Neuronal stem cell (in vitro differentiated cells): ENCODE data around the gene HERC4. TPM values are rescaled to one million over a fixed set of nuclear protein-coding genes. Genes with fewer than 3 reads are reported as not detected.
"Not testable (repeated sequence)": the region's sequence is repeated elsewhere in the genome, so short reads cannot be mapped to it uniquely, and the experiment has no call there.

Experiments used
- DNase-seq: peaks from one replicate; pipeline ENCODE4 v3.0.0-alpha.2; 2013; ENCODE audit warnings: low spot score
- H2AFZ ChIP-seq: one replicate; pipeline ENCODE4 v1.6.1; 2013; ENCODE audit warnings: mild to moderate bottlenecking, low read length, inconsistent platforms
- H2AK5ac ChIP-seq: 2 replicates; pipeline ENCODE4 v1.6.1; 2013; ENCODE audit warnings: low read depth, mild to moderate bottlenecking, inconsistent platforms, low read length, moderate library complexity, mixed read lengths
- H2BK120ac ChIP-seq: 2 replicates; pipeline ENCODE4 v1.6.1; 2013; ENCODE audit warnings: low read depth, mild to moderate bottlenecking, inconsistent platforms, low read length, moderate library complexity, mixed read lengths
- H2BK12ac ChIP-seq: one replicate; pipeline ENCODE4 v1.6.1; 2013; ENCODE audit warnings: low read length, inconsistent platforms
- H2BK15ac ChIP-seq: 2 replicates; pipeline ENCODE4 v1.6.1; 2013; ENCODE audit warnings: mild to moderate bottlenecking, low read length, inconsistent platforms, mixed read lengths
- H2BK5ac ChIP-seq: one replicate; pipeline ENCODE4 v1.6.1; 2013; ENCODE audit warnings: inconsistent platforms, mild to moderate bottlenecking, low read length, moderate library complexity
- H3K14ac ChIP-seq: one replicate; pipeline ENCODE4 v1.6.1; 2013; ENCODE audit warnings: low read length, inconsistent platforms
- H3K18ac ChIP-seq: 2 replicates; pipeline ENCODE4 v1.6.1; 2013; ENCODE audit warnings: low read length, inconsistent platforms
- H3K23ac ChIP-seq: 2 replicates; pipeline ENCODE4 v1.6.1; 2013; ENCODE audit warnings: low read depth, mild to moderate bottlenecking, mixed read lengths, low read length, inconsistent platforms; ENCODE audit not compliant: poor library complexity
- H3K27ac ChIP-seq: replicated peaks from 3 replicates; pipeline ENCODE4 v1.5.1; 2013; ENCODE audit warnings: low read length, inconsistent platforms
- H3K27me3 ChIP-seq, 3 experiments: 2 replicates each; pipeline ENCODE4 v1.6.1; 2013; ENCODE audit warnings: low read length in 3 of 3, mild to moderate bottlenecking in 2 of 3, inconsistent platforms in 1 of 3, low read depth in 1 of 3, mixed read lengths in 1 of 3, moderate library complexity in 1 of 3; ENCODE audit not compliant: control insufficient read depth in 3 of 3, insufficient read depth in 3 of 3
- H3K36me3 ChIP-seq, 2 donors: replicated peaks in 1 of 2; 2 replicates each; pipeline ENCODE4 v1.6.1; 2013; ENCODE audit warnings: low read length in 2 of 2; ENCODE audit not compliant: control insufficient read depth in 2 of 2, insufficient read depth in 2 of 2
- H3K4ac ChIP-seq: 2 replicates; pipeline ENCODE4 v1.6.1; 2013; ENCODE audit warnings: inconsistent platforms, mild to moderate bottlenecking, low read length, moderate library complexity
- H3K4me1 ChIP-seq, 2 donors: 1 replicate in 1 of 2; 2 replicates in 1 of 2; pipeline ENCODE4 v1.6.1; 2013; ENCODE audit warnings: low read length in 2 of 2, low read depth in 1 of 2; ENCODE audit not compliant: control insufficient read depth in 2 of 2, insufficient read depth in 1 of 2
- H3K4me2 ChIP-seq: one replicate; pipeline ENCODE4 v1.6.1; 2013; ENCODE audit warnings: mild to moderate bottlenecking, low read length, inconsistent platforms; ENCODE audit not compliant: insufficient read depth, poor library complexity, severe bottlenecking
- H3K4me3 ChIP-seq, 2 donors: 2 replicates each; pipeline ENCODE4 v1.5.1; 2013; ENCODE audit warnings: low read length in 2 of 2, mild to moderate bottlenecking in 2 of 2, inconsistent platforms in 1 of 2, moderate library complexity in 1 of 2
- H3K79me1 ChIP-seq: one replicate; pipeline ENCODE4 v1.6.1; 2013; ENCODE audit warnings: low read depth, mild to moderate bottlenecking, inconsistent platforms, low read length, moderate library complexity
- H3K9ac ChIP-seq: one replicate; pipeline ENCODE4 v1.6.1; 2013; ENCODE audit warnings: mild to moderate bottlenecking, low read depth, low read length, inconsistent platforms; ENCODE audit not compliant: poor library complexity
- H3K9me3 ChIP-seq, 2 donors: replicated peaks in 1 of 2; 2 replicates each; pipeline versions ENCODE3 to v1.6.1; 2013; ENCODE audit warnings: low read length in 2 of 2, mild to moderate bottlenecking in 2 of 2, inconsistent platforms in 1 of 2, low read depth in 1 of 2, mixed read lengths in 1 of 2, moderate library complexity in 1 of 2; ENCODE audit not compliant: control insufficient read depth in 2 of 2, insufficient read depth in 1 of 2
- H4K8ac ChIP-seq: one replicate; pipeline ENCODE4 v1.6.1; 2013; ENCODE audit warnings: low read depth, mild to moderate bottlenecking, inconsistent platforms, low read length, moderate library complexity
- H4K91ac ChIP-seq: one replicate; pipeline ENCODE4 v1.6.1; 2013; ENCODE audit warnings: low read length, low read depth, mild to moderate bottlenecking, inconsistent platforms; ENCODE audit not compliant: poor library complexity
- WGBS, 2 donors: extraction: QIAGEN DNeasy Blood & Tissue Kit; methylation state at CpG; one replicate each; pipeline ENCODE4 v1.1.7; 2013; ENCODE audit warnings: missing lambda C conversion rate in 2 of 2, mixed read lengths in 1 of 2; ENCODE audit not compliant: insufficient read length in 2 of 2, insufficient replicate concordance in 1 of 2; ENCODE audit errors: extremely low coverage in 2 of 2; 5-methylcytosine and 5-hydroxymethylcytosine counted together
- small RNA-seq: library from polyadenylated mRNA; stranded (forward); fragments of <200 nt; extraction: miRNeasy Mini kit (QIAGEN cat#:217004); gene quantifications from one replicate; pipeline ENCODE3, GENCODE V24; 2013; ENCODE audit not compliant: insufficient read depth

The HERC4 gene

DNA sequence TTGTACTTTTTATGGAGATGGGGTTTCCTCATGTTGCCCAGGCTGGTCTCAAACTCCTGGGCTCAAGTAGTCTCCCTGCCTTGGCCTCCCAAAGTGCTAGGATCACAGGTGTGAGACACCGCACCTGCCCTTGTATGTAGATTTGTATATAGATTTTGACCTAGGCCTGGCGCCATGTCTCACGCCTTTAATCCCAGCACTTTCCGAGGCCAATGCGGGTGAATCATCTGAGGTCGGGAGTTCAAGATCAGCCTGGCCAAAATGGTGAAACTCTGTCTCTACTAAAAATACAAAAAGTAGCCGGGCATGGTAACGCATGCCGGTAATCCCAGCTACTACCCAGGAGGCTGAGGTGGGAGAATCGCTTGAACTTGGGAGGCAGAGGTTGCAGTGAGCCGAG, 197.7 kb downstream of the HERC4 start:
- not testable (repeated sequence) for H3K36me3 ChIP-seq, H3K4me3 ChIP-seq, H2BK5ac ChIP-seq, H2BK12ac ChIP-seq, H3K18ac ChIP-seq, H4K8ac ChIP-seq, H2BK15ac ChIP-seq, H3K27me3 ChIP-seq, H3K9me3 ChIP-seq, H2BK120ac ChIP-seq, H3K4ac ChIP-seq, H3K4me2 ChIP-seq, H3K9ac ChIP-seq, H3K4me1 ChIP-seq, H4K91ac ChIP-seq, H2AFZ ChIP-seq, H3K23ac ChIP-seq, H3K14ac ChIP-seq, H3K79me1 ChIP-seq, H2AK5ac ChIP-seq, H3K27ac ChIP-seq, DNase-seq
- WGBS, 2 donors = no CpG with 5 or more reads among the region's 11 CpGs

DNA sequence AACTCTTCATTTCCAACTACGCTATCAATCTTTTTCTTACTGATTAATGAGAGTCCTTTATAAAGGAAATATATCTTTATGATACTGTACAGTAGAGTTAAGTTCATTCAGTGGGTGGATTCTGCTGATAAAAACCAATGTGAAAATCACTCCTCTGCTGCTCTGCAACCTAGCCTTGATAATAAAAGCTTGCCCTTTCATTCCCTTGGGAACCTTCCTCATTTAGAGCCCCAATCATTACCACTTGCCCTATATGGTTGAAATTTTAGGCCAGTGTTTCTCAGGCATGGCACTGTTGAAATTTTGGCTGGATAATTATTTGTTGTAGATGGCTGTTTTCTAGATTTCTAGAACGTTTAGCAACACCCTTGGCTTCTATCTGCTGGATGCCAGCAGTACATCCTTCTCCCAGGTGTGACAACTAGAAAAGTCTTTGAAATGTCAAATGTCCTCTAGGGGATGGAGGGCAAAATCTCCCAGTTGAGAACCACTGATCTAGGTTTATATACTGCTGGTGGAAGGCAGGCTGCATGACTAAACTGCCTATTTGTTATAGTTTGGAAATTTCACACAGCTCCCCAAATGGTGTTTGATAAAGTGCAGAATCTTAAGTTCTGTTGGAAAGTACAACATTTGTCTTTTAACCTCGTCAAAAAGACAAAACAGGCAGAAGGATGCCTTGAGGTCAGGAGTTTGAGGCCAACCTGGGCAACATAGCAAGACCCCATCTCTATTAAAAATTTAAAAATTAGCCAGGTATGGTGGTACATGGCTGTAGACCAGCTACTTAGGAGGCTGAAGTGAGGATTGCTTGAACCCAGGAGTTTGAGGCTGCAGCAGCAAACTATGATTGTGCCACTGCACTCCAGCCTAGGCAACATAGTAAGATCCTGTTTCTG, 199.5 kb downstream of the HERC4 start:
- Histone ChIP-seq H2AK5ac (no peak overlapping the region), H4K8ac (no peak overlapping the region), H2AFZ (no peak overlapping the region), H3K36me3 (no peaks in the 10 kb centered on the region), H2BK120ac (no peak overlapping the region), H3K4me3 (no peak overlapping the region), H3K4me1 (no peaks in the 10 kb centered on the region), H2BK12ac (no peak overlapping the region), H3K14ac (no peak overlapping the region), H3K23ac (no peak overlapping the region), H3K79me1 (no peaks in the 10 kb centered on the region), H3K4ac (no peak overlapping the region), H3K9ac (no peak overlapping the region), H3K9me3 (no peaks in the 10 kb centered on the region), H4K91ac (no peak overlapping the region), H3K18ac (no peak overlapping the region), H2BK5ac (no peak overlapping the region), H3K4me2 (no peak overlapping the region), H3K27me3 (no peaks in the 10 kb centered on the region), H3K27ac (no peak overlapping the region), H2BK15ac (no peak overlapping the region)
- WGBS, 2 donors = no CpG with 5 or more reads among the region's 3 CpGs
- DNase-seq = no peak

Small RNA genes lying within 50 kb of the gene (small RNA-seq; reads per million reads assigned to genes)
- gene RN7SL220P = not detected
